H9 (cell line): Measurements from ENCODE around the gene HASPIN. TPM values are rescaled to one million over a fixed set of nuclear protein-coding genes. Genes with fewer than 3 reads are reported as not detected.

Experiments
- DNase-seq: peaks from one replicate; pipeline ENCODE4 v3.0.0-alpha.2; 2017
- H2AFZ ChIP-seq: one replicate; pipeline ENCODE4 v1.6.1; 2013; ENCODE audit warnings: mild to moderate bottlenecking, low read length, control low read depth, moderate library complexity
- H2AK5ac ChIP-seq: 2 replicates; pipeline ENCODE4 v1.6.1; 2013; ENCODE audit warnings: low read length, control low read depth, mixed read lengths; ENCODE audit not compliant: insufficient read length
- H2BK120ac ChIP-seq: one replicate; pipeline ENCODE4 v1.6.1; 2013; ENCODE audit warnings: low read depth, mild to moderate bottlenecking, low read length, control low read depth, inconsistent platforms; ENCODE audit not compliant: poor library complexity, severe bottlenecking
- H2BK12ac ChIP-seq: 2 replicates; pipeline ENCODE4 v1.6.1; 2013; ENCODE audit warnings: low read length, control low read depth, mixed read lengths, low read depth; ENCODE audit not compliant: insufficient read length
- H2BK15ac ChIP-seq: 2 replicates; pipeline ENCODE4 v1.6.1; 2013; ENCODE audit warnings: low read depth, low read length, control low read depth
- H2BK20ac ChIP-seq: one replicate; pipeline ENCODE4 v1.6.1; 2013; ENCODE audit warnings: low read depth, mild to moderate bottlenecking, low read length, control low read depth, inconsistent platforms; ENCODE audit not compliant: poor library complexity, severe bottlenecking
- H2BK5ac ChIP-seq: 2 replicates; pipeline ENCODE4 v1.6.1; 2013; ENCODE audit warnings: low read length, control low read depth, mixed read lengths; ENCODE audit not compliant: insufficient read length
- H3K14ac ChIP-seq: 2 replicates; pipeline ENCODE4 v1.6.1; 2013; ENCODE audit warnings: low read length, control low read depth; ENCODE audit not compliant: insufficient read depth
- H3K18ac ChIP-seq: 2 replicates; pipeline ENCODE4 v1.6.1; 2013; ENCODE audit warnings: low read depth, mild to moderate bottlenecking, mixed read lengths, low read length, control low read depth; ENCODE audit not compliant: insufficient read length
- H3K23ac ChIP-seq: 2 replicates; pipeline ENCODE4 v1.6.1; 2013; ENCODE audit warnings: low read length, control low read depth, mixed read lengths, low read depth; ENCODE audit not compliant: insufficient read length
- H3K23me2 ChIP-seq: 2 replicates; pipeline ENCODE4 v1.6.1; 2013; ENCODE audit warnings: low read depth, mild to moderate bottlenecking, mixed read lengths, low read length, control low read depth; ENCODE audit not compliant: insufficient read length, poor library complexity, severe bottlenecking
- H3K27ac ChIP-seq: 2 replicates; pipeline ENCODE4 v1.5.1; 2013; ENCODE audit warnings: low read length, control low read depth, mixed read lengths, low read depth; ENCODE audit not compliant: insufficient read length
- H3K27me3 ChIP-seq: 2 replicates; pipeline ENCODE4 v1.6.1; 2013; ENCODE audit warnings: low read length, control low read depth, inconsistent platforms; ENCODE audit not compliant: insufficient read depth
- H3K4ac ChIP-seq: 2 replicates; pipeline ENCODE4 v1.6.1; 2013; ENCODE audit warnings: low read depth, mild to moderate bottlenecking, control low read depth, inconsistent platforms, low read length, moderate library complexity
- H3K4me1 ChIP-seq: 2 replicates; pipeline ENCODE4 v1.6.1; 2013; ENCODE audit warnings: low read length, control low read depth, inconsistent platforms; ENCODE audit not compliant: insufficient read depth
- H3K4me2 ChIP-seq: 2 replicates; pipeline ENCODE4 v1.6.1; 2013; ENCODE audit warnings: low read length, control low read depth, mixed read lengths; ENCODE audit not compliant: insufficient read length, insufficient read depth
- H3K56ac ChIP-seq: 2 replicates; pipeline ENCODE4 v1.6.1; 2013; ENCODE audit warnings: low read depth, mild to moderate bottlenecking, mixed read lengths, low read length, control low read depth; ENCODE audit not compliant: insufficient read length
- H3K79me1 ChIP-seq: 2 replicates; pipeline ENCODE4 v1.6.1; 2013; ENCODE audit warnings: low read depth, mild to moderate bottlenecking, moderate library complexity, low read length, control low read depth, inconsistent platforms; ENCODE audit not compliant: insufficient read depth, poor library complexity, severe bottlenecking
- H3K79me2 ChIP-seq: 2 replicates; pipeline ENCODE4 v1.6.1; 2013; ENCODE audit warnings: low read length, control low read depth, inconsistent platforms; ENCODE audit not compliant: insufficient read depth
- H3K9ac ChIP-seq: 2 replicates; pipeline ENCODE4 v1.6.1; 2013; ENCODE audit warnings: low read length, control low read depth, mixed read lengths; ENCODE audit not compliant: insufficient read length; ENCODE audit errors: extremely low read depth
- H3K9me3 ChIP-seq: one replicate; pipeline ENCODE4 v1.6.1; 2013; ENCODE audit warnings: low read depth, low read length, inconsistent platforms; ENCODE audit not compliant: control insufficient read depth
- H3T11ph ChIP-seq: one replicate; pipeline ENCODE4 v1.6.1; 2013; ENCODE audit warnings: mild to moderate bottlenecking, low read length, control low read depth, inconsistent platforms
- H4K20me1 ChIP-seq: one replicate; pipeline ENCODE4 v1.6.1; 2013; ENCODE audit not compliant: control insufficient read depth, insufficient read length, insufficient read depth
- H4K5ac ChIP-seq: 2 replicates; pipeline ENCODE4 v1.6.1; 2013; ENCODE audit warnings: low read depth, mild to moderate bottlenecking, mixed read lengths, low read length, control low read depth; ENCODE audit not compliant: insufficient read length
- H4K8ac ChIP-seq: replicated peaks from 2 replicates; pipeline ENCODE4 v1.6.1; 2013; ENCODE audit warnings: low read length, control low read depth, mixed read lengths, low read depth; ENCODE audit not compliant: insufficient read length
- H4K91ac ChIP-seq: 2 replicates; pipeline ENCODE4 v1.6.1; 2013; ENCODE audit warnings: low read depth, mild to moderate bottlenecking, moderate library complexity, mixed read lengths, low read length, control low read depth; ENCODE audit not compliant: insufficient read length
- H3K27ac Mint-ChIP-seq, 3 experiments: 2 replicates in 2 of 3; 3 replicates in 1 of 3; pipeline ENCODE4 v1.8.0; 2020 to 2021; ENCODE audit warnings: mixed read lengths in 3 of 3, mild to moderate bottlenecking in 1 of 3, moderate library complexity in 1 of 3
- H3K27me3 Mint-ChIP-seq: 2 replicates; pipeline ENCODE4 v1.8.0; 2021; ENCODE audit warnings: low read depth, mild to moderate bottlenecking, moderate library complexity, mixed read lengths
- H3K36me3 Mint-ChIP-seq, 3 experiments: 2 replicates in 2 of 3; 3 replicates in 1 of 3; pipeline ENCODE4 v1.8.0; 2020 to 2021; ENCODE audit warnings: low read depth in 3 of 3, mixed read lengths in 3 of 3; ENCODE audit not compliant: insufficient read depth in 1 of 3
- H3K4me1 Mint-ChIP-seq, 2 experiments: 2 replicates each; pipeline ENCODE4 v1.8.0; 2020; ENCODE audit warnings: mixed read lengths in 2 of 2
- H3K4me3 Mint-ChIP-seq, 2 experiments: 2 replicates in 1 of 2; 3 replicates in 1 of 2; pipeline ENCODE4 v1.8.0; 2020 to 2021; ENCODE audit warnings: mild to moderate bottlenecking in 2 of 2, mixed read lengths in 2 of 2, moderate library complexity in 1 of 2
- H3K9me3 Mint-ChIP-seq, 2 experiments: 2 replicates in 1 of 2; 3 replicates in 1 of 2; pipeline ENCODE4 v1.8.0; 2020; ENCODE audit warnings: mild to moderate bottlenecking in 2 of 2, mixed read lengths in 2 of 2, moderate library complexity in 1 of 2
- WGBS: extraction: QIAGEN DNeasy Blood & Tissue Kit; methylation state at CpG from one replicate; pipeline ENCODE4 v1.1.7; 2013; ENCODE audit warnings: missing lambda C conversion rate, low lambda C conversion rate, mixed read lengths; ENCODE audit not compliant: insufficient read length; ENCODE audit errors: extremely low coverage; 5-methylcytosine and 5-hydroxymethylcytosine counted together
- total RNA-seq: library from RNA; stranded (reverse); gene quantifications from 2 replicates; pipeline ENCODE4 v1.2.1, GENCODE V29; 2021
- TF ChIP-seq, protein P1 (sequence below): fragments of 200-600 bp; sonication (generic); conservative IDR thresholded peaks from 3 replicates; pipeline ENCODE4 v1.8.0; 2021; ENCODE audit warnings: antibody characterized with exemption, mild to moderate bottlenecking

Gene HASPIN
- total RNA-seq, 1 experiment from 2014 or later: 26.6 TPM

- Histone ChIP-seq H3K4me1 (no peaks in the 10 kb centered on the region; the same call in 1 of the 2 replicates), H3K9me3 (no peaks in the 10 kb centered on the region), H4K5ac (no peak overlapping the region), H3K9ac (no peak overlapping the region), H2BK120ac (no peak overlapping the region), H3K14ac (no peak overlapping the region), H3K56ac (no peak overlapping the region), H2BK20ac (no peak overlapping the region), H2AK5ac (no peak overlapping the region), H4K91ac (no peak overlapping the region), H3K4ac (no peak overlapping the region), H3K4me2 (no peak overlapping the region), H2BK15ac (no peak overlapping the region), H3T11ph (no peak overlapping the region), H3K23ac (no peak overlapping the region), H3K27ac (no peak overlapping the region), H4K20me1 (no peaks in the 10 kb centered on the region), H3K18ac (no peak overlapping the region), H4K8ac (no peak overlapping the region), H2BK12ac (no peak overlapping the region), H3K23me2 (peaks cover 3% of the 10 kb centered on the region), H3K79me1 (no peaks in the 10 kb centered on the region), H2BK5ac (no peak overlapping the region), H2AFZ (no peak overlapping the region), H3K27me3 (no peaks in the 10 kb centered on the region), H3K79me2 (no peaks in the 10 kb centered on the region)
- Mint-ChIP-seq H3K36me3 (peaks cover 0 to 2% (median 0%) of the 10 kb centered on the region in 3 experiments; a peak in 1 of 7 replicates), H3K27ac (no peak overlapping the region), H3K9me3 (no peaks in the 10 kb centered on the region; a peak in 1 of 5 replicates), H3K4me3 (peak overlapping the region in 1 of 2 experiments; percentile 75; a peak in 1 of 5 replicates), H3K4me1 (peaks cover 6 to 18% of the 10 kb centered on the region in 2 experiments), H3K27me3 (peaks cover 4% of the 10 kb centered on the region)
- DNase-seq: no peak
- no CpG with 5 or more reads among the region's 12 CpGs for WGBS
- TF ChIP-seq, protein P1, sequence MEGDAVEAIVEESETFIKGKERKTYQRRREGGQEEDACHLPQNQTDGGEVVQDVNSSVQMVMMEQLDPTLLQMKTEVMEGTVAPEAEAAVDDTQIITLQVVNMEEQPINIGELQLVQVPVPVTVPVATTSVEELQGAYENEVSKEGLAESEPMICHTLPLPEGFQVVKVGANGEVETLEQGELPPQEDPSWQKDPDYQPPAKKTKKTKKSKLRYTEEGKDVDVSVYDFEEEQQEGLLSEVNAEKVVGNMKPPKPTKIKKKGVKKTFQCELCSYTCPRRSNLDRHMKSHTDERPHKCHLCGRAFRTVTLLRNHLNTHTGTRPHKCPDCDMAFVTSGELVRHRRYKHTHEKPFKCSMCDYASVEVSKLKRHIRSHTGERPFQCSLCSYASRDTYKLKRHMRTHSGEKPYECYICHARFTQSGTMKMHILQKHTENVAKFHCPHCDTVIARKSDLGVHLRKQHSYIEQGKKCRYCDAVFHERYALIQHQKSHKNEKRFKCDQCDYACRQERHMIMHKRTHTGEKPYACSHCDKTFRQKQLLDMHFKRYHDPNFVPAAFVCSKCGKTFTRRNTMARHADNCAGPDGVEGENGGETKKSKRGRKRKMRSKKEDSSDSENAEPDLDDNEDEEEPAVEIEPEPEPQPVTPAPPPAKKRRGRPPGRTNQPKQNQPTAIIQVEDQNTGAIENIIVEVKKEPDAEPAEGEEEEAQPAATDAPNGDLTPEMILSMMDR: no peak
Observed at GRCh38 chr17:3753624-3754023, 29.9 kb downstream of the HASPIN start.
